PC-3 (cell line): ENCODE measurements around the gene PSME1. TPM values are rescaled to one million over a fixed set of nuclear protein-coding genes. Genes with fewer than 3 reads are reported as not detected.

Experiments
- ATAC-seq: fragments of 200-7000 bp; cut with Tn5 transposase; 2 replicates; pipeline ENCODE4 v1.9.1; 2020; ENCODE audit warnings: mild to moderate bottlenecking, moderate library complexity
- Bru-seq: library from RNA; stranded (reverse); fragments of 400-500 nt; gene quantifications from one replicate; lab custom pipeline; 2021; lab: Mats Ljungman, UMichigan
- BruChase-seq, 2 experiments: library from RNA; stranded (reverse); fragments of 400-500 nt; gene quantifications; one replicate each; lab custom pipeline; 2021; lab: Mats Ljungman, UMichigan
- BruUV-seq: library from RNA; stranded (reverse); fragments of 400-500 nt; replicated peaks from 2 replicates; lab custom pipeline; 2021; lab: Mats Ljungman, UMichigan
- CTCF ChIA-PET: fragments of 300-600 bp; sonication (Branson Sonifier 250); formaldehyde crosslinking; loops from one replicate; lab custom pipeline; 2022; ENCODE audit warnings: antibody characterized with exemption; lab: Charles Lee
- POLR2A ChIA-PET: fragments of 300-600 bp; sonication (Branson Sonifier 250); formaldehyde crosslinking; loops from one replicate; lab custom pipeline; 2022; ENCODE audit warnings: antibody characterized with exemption; ENCODE audit not compliant: unreplicated experiment; lab: Charles Lee
- DNase-seq: peaks from one replicate; pipeline ENCODE4 v3.0.0-alpha.2; 2015
- H2AFZ ChIP-seq: fragments of 300-600 bp; sonication (generic); 2 replicates; pipeline ENCODE4 v1.6.0; 2016; ENCODE audit warnings: antibody characterized with exemption, low read length
- H3F3A ChIP-seq: fragments of 300-600 bp; sonication (generic); one replicate; pipeline ENCODE4 v1.6.0; 2017; ENCODE audit warnings: antibody characterized with exemption, low read length, control low read depth, mild to moderate bottlenecking; ENCODE audit not compliant: unreplicated experiment
- H3K27ac ChIP-seq: fragments of 300-600 bp; sonication (generic); 2 replicates; pipeline ENCODE4 v1.5.1; 2016; ENCODE audit warnings: mild to moderate bottlenecking, low read length
- H3K27me3 ChIP-seq: fragments of 300-600 bp; sonication (generic); 2 replicates; pipeline ENCODE4 v1.6.1; 2016; ENCODE audit warnings: low read length, mixed read lengths
- H3K36me3 ChIP-seq: fragments of 300-600 bp; sonication (generic); 2 replicates; pipeline ENCODE4 v1.6.1; 2016; ENCODE audit warnings: low read depth, mixed run types, low read length, mixed read lengths
- H3K4me1 ChIP-seq: fragments of 300-600 bp; sonication (generic); 2 replicates; pipeline ENCODE4 v1.5.1; 2016; ENCODE audit warnings: low read length; ENCODE audit not compliant: insufficient read depth
- H3K4me2 ChIP-seq: fragments of 300-600 bp; sonication (generic); 2 replicates; pipeline ENCODE4 v1.6.0; 2016; ENCODE audit warnings: low read length
- H3K4me3 ChIP-seq: fragments of 300-600 bp; sonication (generic); 2 replicates; pipeline ENCODE4 v1.5.1; 2016; ENCODE audit warnings: mild to moderate bottlenecking, low read length, mixed read lengths
- H3K79me2 ChIP-seq: fragments of 300-600 bp; sonication (generic); 2 replicates; pipeline ENCODE4 v1.6.1; 2017; ENCODE audit warnings: low read length, mixed read lengths
- H3K9ac ChIP-seq: fragments of 300-600 bp; sonication (generic); 2 replicates; pipeline ENCODE4 v1.6.0; 2016; ENCODE audit warnings: mild to moderate bottlenecking, low read length
- H3K9me2 ChIP-seq: fragments of 300-600 bp; sonication (generic); replicated peaks from 2 replicates; pipeline ENCODE4 v1.6.1; 2016; ENCODE audit warnings: mixed run types, low read length, mixed read lengths
- H3K9me3 ChIP-seq: fragments of 300-600 bp; sonication (generic); 2 replicates; pipeline ENCODE4 v1.6.1; 2016; ENCODE audit warnings: low read length, mixed read lengths
- H4K20me1 ChIP-seq: fragments of 300-600 bp; sonication (generic); 2 replicates; pipeline ENCODE4 v1.6.1; 2016; ENCODE audit warnings: low read length, mixed read lengths
- CTCF ChIP-seq: fragments of 300-600 bp; sonication (generic); conservative IDR thresholded peaks from 2 replicates; pipeline ENCODE4 v1.5.1; 2017; ENCODE audit warnings: antibody characterized with exemption, low read depth, mild to moderate bottlenecking, low read length
- EZH2 ChIP-seq: fragments of 300-600 bp; sonication (generic); IDR thresholded peaks from one replicate; pipeline ENCODE4 v1.6.1; 2017; ENCODE audit warnings: antibody characterized with exemption, mild to moderate bottlenecking, low read length; ENCODE audit not compliant: unreplicated experiment
- EZH2phosphoT487 ChIP-seq: fragments of 300-600 bp; sonication (generic); IDR thresholded peaks from 2 replicates; pipeline ENCODE4 v1.6.1; 2018; ENCODE audit warnings: mild to moderate bottlenecking, antibody characterized with exemption, low read length, borderline replicate concordance
- intact Hi-C: fragments of 100-400 bp; cut with micrococcal nuclease; formaldehyde crosslinking; loops from 2 replicates; pipeline ENCODE4 v1.9.0; 2023
- long read RNA-seq: library from polyadenylated mRNA; unstranded; transcript quantifications from one replicate; pipeline ENCODE4 v2.0.0, GENCODE V29; 2021; ENCODE audit not compliant: unreplicated experiment
- total RNA-seq: library from RNA; depleted of rRNA; stranded (reverse); fragments of >200 nt; gene quantifications from 2 replicates; pipeline ENCODE4 v1.2.3, GENCODE V29; 2014; rRNA removed

PSME1 gene
- 140 and 163 TPM in 2 replicates for total RNA-seq
- Bru-seq, nascent RNA = percentile 89 among the genes with signal in this experiment
- percentile 91 among the genes with signal in this experiment for BruChase-seq, experiment 1, labeled RNA remaining after a 6-hour chase
- BruChase-seq, experiment 2, labeled RNA remaining after a 2-hour chase = percentile 86 among the genes with signal in this experiment
- long read RNA-seq, transcript PSME1-201 (11 exons, 1,006 nt) = major isoform, 179 of 611 reads
- long read RNA-seq, transcript PSME1-210 (11 exons, 945 nt) = minor isoform, 6 of 611 reads
- long read RNA-seq, partial matches to known transcripts = 389 of 611 reads
- long read RNA-seq, other reads (novel, unspliced or antisense) = 33 of 611 reads

- DNase-seq = peak; percentile 90
- ATAC-seq = peak; percentile 86
- H3K4me1 ChIP-seq = peaks cover 23% of the 10 kb centered on the region
- H3K4me2 ChIP-seq = peak within 1 kb of the TSS; percentile 93
- no peak for TF ChIP-seq EZH2phosphoT487
- TF ChIP-seq EZH2 = no peak
- H3K36me3 ChIP-seq = peaks cover 17% of the 10 kb centered on the region; the same call in 1 of the 2 replicates
- H3K9me2 ChIP-seq = no peaks in the 10 kb centered on the region
- H3K79me2 ChIP-seq = peaks cover 37% of the 10 kb centered on the region
- H3K9ac ChIP-seq = peak within 1 kb of the TSS; percentile 80
- no peak within 1 kb of the TSS for H3K27ac ChIP-seq
- no peaks in the 10 kb centered on the region for H3F3A ChIP-seq
- ChIA-PET POLR2A (interaction anchor here (0.5 to 2.0 kb wide), 4 partner anchors 11 to 1082 kb away, joined by 4 to 14 read pairs (median 9); partner anchors contain the start of genes DCAF11, NRL and RNF31), CTCF (interaction anchor here (0.6 to 1.2 kb wide), 4 partner anchors 22 to 196 kb away, joined by 4 to 8 read pairs (median 5); partner anchors contain the start of genes DCAF11, IRF9 and NRL)
- no peaks in the 10 kb centered on the region for H3K27me3 ChIP-seq
- no peaks in the 10 kb centered on the region for H3K9me3 ChIP-seq
- intact Hi-C loops = loop anchor here (1.0 kb wide), 1 partner anchor 21 kb away; no protein-coding TSS in a partner anchor
- peak within 1 kb of the TSS; percentile 95 for H3K4me3 ChIP-seq
- BruUV-seq = no TSS peak
- peak within 1 kb of the TSS; percentile 93 for H2AFZ ChIP-seq
- no peaks in the 10 kb centered on the region for H4K20me1 ChIP-seq
Observed at GRCh38 chr14:24135834-24136683, at the start of gene PSME1. Gene PSME1, plus strand, starts transcription at chr14:24136194. Its CDS starts 69 bp downstream, at chr14:24136263.

- H3K79me2 ChIP-seq = no peaks in the 10 kb centered on the region
- ATAC-seq = no peak
- H3F3A ChIP-seq = no peaks in the 10 kb centered on the region
- ChIA-PET CTCF (no interaction called here), POLR2A (no interaction called here)
- TF ChIP-seq EZH2phosphoT487 = no peak
- TF ChIP-seq EZH2 = no peak
- TF ChIP-seq CTCF = no peak
- no peak overlapping the region for H3K9ac ChIP-seq
- no peak overlapping the region for H3K4me3 ChIP-seq
- DNase-seq = no peak
- intact Hi-C loops = no loop called here
- no peaks in the 10 kb centered on the region for H3K9me3 ChIP-seq
- no peak overlapping the region for H3K27ac ChIP-seq
- H4K20me1 ChIP-seq = no peaks in the 10 kb centered on the region
- no peak overlapping the region for H3K4me2 ChIP-seq
- no TSS peak for BruUV-seq
- H2AFZ ChIP-seq = no peak overlapping the region
- no peaks in the 10 kb centered on the region for H3K36me3 ChIP-seq
- H3K9me2 ChIP-seq = no peaks in the 10 kb centered on the region
- H3K4me1 ChIP-seq = no peaks in the 10 kb centered on the region
- H3K27me3 ChIP-seq = no peaks in the 10 kb centered on the region
Observed at GRCh38 chr14:24087004-24087403, 49.0 kb upstream of the PSME1 start.

- ATAC-seq = no peak
- Histone ChIP-seq H3F3A (no peaks in the 10 kb centered on the region), H3K9ac (no peak overlapping the region), H3K4me2 (no peak overlapping the region), H2AFZ (no peak overlapping the region), H3K4me1 (no peaks in the 10 kb centered on the region), H3K27ac (no peak overlapping the region), H3K36me3 (no peaks in the 10 kb centered on the region), H3K27me3 (no peaks in the 10 kb centered on the region), H3K9me2 (no peaks in the 10 kb centered on the region), H3K79me2 (no peaks in the 10 kb centered on the region), H3K9me3 (no peaks in the 10 kb centered on the region), H4K20me1 (no peaks in the 10 kb centered on the region), H3K4me3 (no peak overlapping the region)
- no peak for TF ChIP-seq CTCF
- TF ChIP-seq EZH2 = no peak
- TF ChIP-seq EZH2phosphoT487 = no peak
- BruUV-seq = no TSS peak
- POLR2A ChIA-PET = no interaction called here
- no peak for DNase-seq
- CTCF ChIA-PET = interaction anchor here (1.0 kb wide), 1 partner anchor 30 kb away, joined by 3 read pairs; no protein-coding TSS in a partner anchor
- intact Hi-C loops = no loop called here
Observed at GRCh38 chr14:24088095-24088494, 47.9 kb upstream of the PSME1 start.
